Lower lobe of right lung (tissue), 2 donors: Measurements from ENCODE around the gene TJP2. TPM values are rescaled to one million over a fixed set of nuclear protein-coding genes. Genes with fewer than 3 reads are reported as not detected.

Experiments
- ATAC-seq, 2 donors: fragments of 200-7000 bp; cut with Tn5 transposase; one replicate each; pipeline ENCODE4 v1.9.1; 2020 to 2022; ENCODE audit warnings: mild to moderate bottlenecking in 2 of 2, moderate library complexity in 2 of 2
- DNase-seq: peaks from one replicate; pipeline ENCODE4 v3.0.0-alpha.2; 2020
- H3K27ac ChIP-seq: fragments of 200-600 bp; one replicate; pipeline ENCODE4 v1.8.0; 2022
- H3K27me3 ChIP-seq: fragments of 200-600 bp; one replicate; pipeline ENCODE4 v1.8.0; 2022; ENCODE audit warnings: low read depth
- H3K36me3 ChIP-seq: fragments of 200-600 bp; one replicate; pipeline ENCODE4 v1.8.0; 2022; ENCODE audit warnings: mild to moderate bottlenecking
- H3K4me1 ChIP-seq: fragments of 200-600 bp; one replicate; pipeline ENCODE4 v1.8.0; 2022
- H3K4me3 ChIP-seq: fragments of 200-600 bp; one replicate; pipeline ENCODE4 v1.8.0; 2022; ENCODE audit warnings: mild to moderate bottlenecking
- H3K9me3 ChIP-seq: fragments of 200-600 bp; one replicate; pipeline ENCODE4 v1.8.0; 2022
- intact Hi-C: fragments of 100-400 bp; cut with DNase I; formaldehyde crosslinking; loops from one replicate; pipeline ENCODE4 v1.11.0; 2022
- total RNA-seq: library from RNA; stranded (reverse); fragmentation: NEBNext Ultra II Directional; extraction: Animal tissue kit (Norgen Biotek cat#: 25700); gene quantifications from one replicate; pipeline ENCODE4 v1.2.1, GENCODE V29; 2021
- TF ChIP-seq, protein P1 (sequence below): fragments of 200-600 bp; IDR thresholded peaks from one replicate; pipeline ENCODE4 v1.8.0; 2022; ENCODE audit warnings: antibody characterized with exemption, mild to moderate bottlenecking
- donor health status: DM: no; HTN: yes; CAD: no; lungs with severe emphysema.

The TJP2 gene
- total RNA-seq, 1 donor from 2014 or later, result 124 TPM

- Histone ChIP-seq H3K27ac (peak overlapping the region; percentile 80), H3K9me3 (no peaks in the 10 kb centered on the region), H3K4me1 (peaks cover 82% of the 10 kb centered on the region), H3K36me3 (no peaks in the 10 kb centered on the region), H3K4me3 (peak overlapping the region; percentile 73), H3K27me3 (no peaks in the 10 kb centered on the region)
- no peak for ATAC-seq
- intact Hi-C loops, result no loop called here
- TF ChIP-seq, protein P1, sequence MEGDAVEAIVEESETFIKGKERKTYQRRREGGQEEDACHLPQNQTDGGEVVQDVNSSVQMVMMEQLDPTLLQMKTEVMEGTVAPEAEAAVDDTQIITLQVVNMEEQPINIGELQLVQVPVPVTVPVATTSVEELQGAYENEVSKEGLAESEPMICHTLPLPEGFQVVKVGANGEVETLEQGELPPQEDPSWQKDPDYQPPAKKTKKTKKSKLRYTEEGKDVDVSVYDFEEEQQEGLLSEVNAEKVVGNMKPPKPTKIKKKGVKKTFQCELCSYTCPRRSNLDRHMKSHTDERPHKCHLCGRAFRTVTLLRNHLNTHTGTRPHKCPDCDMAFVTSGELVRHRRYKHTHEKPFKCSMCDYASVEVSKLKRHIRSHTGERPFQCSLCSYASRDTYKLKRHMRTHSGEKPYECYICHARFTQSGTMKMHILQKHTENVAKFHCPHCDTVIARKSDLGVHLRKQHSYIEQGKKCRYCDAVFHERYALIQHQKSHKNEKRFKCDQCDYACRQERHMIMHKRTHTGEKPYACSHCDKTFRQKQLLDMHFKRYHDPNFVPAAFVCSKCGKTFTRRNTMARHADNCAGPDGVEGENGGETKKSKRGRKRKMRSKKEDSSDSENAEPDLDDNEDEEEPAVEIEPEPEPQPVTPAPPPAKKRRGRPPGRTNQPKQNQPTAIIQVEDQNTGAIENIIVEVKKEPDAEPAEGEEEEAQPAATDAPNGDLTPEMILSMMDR, result no peak
- DNase-seq, result no peak
Observed at GRCh38 chr9:69173497-69173890, 583 bp upstream of the TJP2 start.

DNA sequence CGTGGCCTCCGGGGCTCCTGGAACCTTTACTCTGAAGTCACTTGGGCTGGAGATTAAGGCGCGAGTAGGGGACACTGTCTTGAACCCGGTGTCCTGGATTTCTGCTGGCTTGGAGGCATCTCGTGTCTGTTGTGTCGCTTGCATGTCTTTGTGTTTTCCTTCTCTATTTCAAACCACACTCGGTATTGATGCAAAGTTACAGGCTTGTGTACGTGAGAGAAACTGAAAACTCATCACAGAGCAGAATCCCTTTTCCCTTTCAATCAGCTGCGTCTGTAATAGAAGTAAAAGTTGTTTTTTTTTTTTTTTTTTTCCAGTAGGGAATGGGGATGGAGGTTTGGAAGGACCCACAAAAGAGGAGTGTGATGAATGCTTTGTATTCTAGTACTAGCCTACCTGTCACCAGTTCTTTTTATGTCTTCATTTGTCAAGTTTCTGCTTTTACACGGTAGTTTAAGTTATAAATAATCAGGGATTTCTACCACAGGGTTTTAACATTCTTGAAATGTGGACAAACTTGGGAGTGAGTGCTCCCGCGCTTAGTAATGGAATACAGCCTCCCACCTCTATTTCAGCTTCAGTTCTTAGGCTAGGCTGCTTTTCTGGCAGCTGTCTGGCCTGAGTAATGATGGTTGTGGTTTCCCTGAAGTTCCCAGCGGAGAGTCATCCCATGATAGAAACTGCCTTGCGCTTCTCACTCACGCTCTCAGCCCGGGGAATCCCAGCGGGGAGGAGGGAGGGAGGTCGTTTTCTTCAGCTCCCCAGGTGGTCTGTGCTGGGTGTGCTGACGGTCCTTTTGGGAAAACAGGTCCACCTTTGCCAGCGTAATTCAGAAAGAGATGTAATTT, 763 bp downstream of the TJP2 start:
- TF ChIP-seq, protein P1, result no peak
- no peaks in the 10 kb centered on the region for H3K27me3 ChIP-seq
- peak overlapping the region; percentile 80 for H3K27ac ChIP-seq
- peak overlapping the region; percentile 73 for H3K4me3 ChIP-seq
- peaks cover 76% of the 10 kb centered on the region for H3K4me1 ChIP-seq
- no peaks in the 10 kb centered on the region for H3K9me3 ChIP-seq
- ATAC-seq (peak; percentile 65 to 68), DNase-seq (no peak)
- intact Hi-C loops, result no loop called here
- H3K36me3 ChIP-seq, result no peaks in the 10 kb centered on the region

GRCh38 chr9:69175486-69175885, 1.4 kb downstream of the TJP2 start:
- H3K9me3 ChIP-seq, result no peaks in the 10 kb centered on the region
- H3K36me3 ChIP-seq, result no peaks in the 10 kb centered on the region
- peak overlapping the region; percentile 73 for H3K4me3 ChIP-seq
- TF ChIP-seq, protein P1, result no peak
- peak overlapping the region; percentile 80 for H3K27ac ChIP-seq
- no peak for DNase-seq
- no peaks in the 10 kb centered on the region for H3K27me3 ChIP-seq
- H3K4me1 ChIP-seq, result peaks cover 77% of the 10 kb centered on the region
- no peak for ATAC-seq
- intact Hi-C loops, result no loop called here

DNA sequence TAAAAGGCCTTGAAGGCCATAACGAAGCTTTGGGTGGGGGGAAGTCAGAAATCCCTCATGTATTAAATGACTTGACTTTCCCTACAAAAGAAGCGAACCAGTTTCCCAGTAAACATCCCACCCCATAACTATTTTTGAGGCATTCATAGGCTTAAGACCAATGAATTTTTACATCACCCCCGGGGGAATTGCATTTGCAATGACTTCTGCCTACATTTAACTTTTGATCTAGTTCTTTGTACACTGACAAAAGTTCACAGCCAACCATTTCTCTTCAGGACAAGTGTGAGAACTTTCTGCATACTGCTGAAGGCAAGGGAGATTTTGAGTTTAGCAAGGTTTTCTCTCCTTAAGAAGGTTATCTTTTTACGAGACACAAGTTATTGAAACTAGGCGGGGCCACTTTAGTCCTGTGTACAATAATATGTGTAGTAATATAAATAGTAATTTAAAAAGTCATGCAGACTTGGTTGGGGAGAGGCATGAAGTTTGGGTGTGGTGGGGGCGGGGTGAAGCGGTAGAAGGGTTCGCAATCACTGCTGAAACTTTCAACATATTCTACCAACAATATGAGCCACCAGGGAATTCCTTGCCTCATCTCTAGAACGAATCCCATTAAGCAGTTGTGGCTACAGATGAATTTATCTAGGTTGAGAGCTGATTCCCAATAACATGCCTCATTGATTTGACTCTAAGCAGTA, 2.5 kb downstream of the TJP2 start:
- no peak for DNase-seq
- no peaks in the 10 kb centered on the region for H3K9me3 ChIP-seq
- no peaks in the 10 kb centered on the region for H3K27me3 ChIP-seq
- TF ChIP-seq, protein P1, result no peak
- intact Hi-C loops, result no loop called here
- H3K4me1 ChIP-seq, result peaks cover 78% of the 10 kb centered on the region
- no peak for ATAC-seq
- no peak overlapping the region for H3K27ac ChIP-seq
- H3K36me3 ChIP-seq, result no peaks in the 10 kb centered on the region
- no peak overlapping the region for H3K4me3 ChIP-seq

GRCh38 chr9:69178583-69179011, 4.5 kb downstream of the TJP2 start:
- intact Hi-C loops, result no loop called here
- Histone ChIP-seq H3K27ac (no peak overlapping the region), H3K4me1 (peaks cover 74% of the 10 kb centered on the region), H3K27me3 (no peaks in the 10 kb centered on the region), H3K36me3 (no peaks in the 10 kb centered on the region), H3K4me3 (no peak overlapping the region), H3K9me3 (no peaks in the 10 kb centered on the region)
- no peak for DNase-seq
- TF ChIP-seq, protein P1, result no peak
- no peak for ATAC-seq
